K562 (cell line): ENCODE results near the gene ATP9B. TPM values are rescaled to one million over a fixed set of nuclear protein-coding genes. Genes with fewer than 3 reads are reported as not detected.

Source experiments
- ARNT ChIP-seq, 2 experiments: fragments of 450-650 bp; IDR thresholded peaks; 2 replicates each; pipeline ENCODE4 v1.6.1; 2016; ENCODE audit warnings: mild to moderate bottlenecking in 1 of 2
- DPF2 ChIP-seq: fragments of 450-650 bp; IDR thresholded peaks from 2 replicates; pipeline ENCODE4 v1.6.1; 2016
- FUS ChIP-seq: fragments of 200-400 bp; formaldehyde crosslinking; optimal IDR thresholded peaks from 2 replicates; pipeline ENCODE3; 2017; ENCODE audit warnings: low read depth, low read length
- GATAD2A ChIP-seq: fragments of 450-650 bp; IDR thresholded peaks from 2 replicates; pipeline ENCODE4 v1.6.1; 2017
- MECOM ChIP-seq: fragments of 250-450 bp; sonication (Bioruptor Pico); IDR thresholded peaks from 2 replicates; pipeline ENCODE4 v1.8.0; 2022; ENCODE audit warnings: inconsistent platforms
- MTA2 ChIP-seq: fragments of 450-650 bp; IDR thresholded peaks from 2 replicates; pipeline ENCODE4 v1.6.1; 2016; ENCODE audit warnings: low read depth
- PCBP1 ChIP-seq: fragments of 200-400 bp; formaldehyde crosslinking; IDR thresholded peaks from 2 replicates; pipeline ENCODE4 v1.6.1; 2018; ENCODE audit warnings: mild to moderate bottlenecking, low read depth, low read length; ENCODE audit not compliant: poor library complexity, severe bottlenecking
- SRSF1 ChIP-seq: fragments of 200-400 bp; formaldehyde crosslinking; IDR thresholded peaks from 2 replicates; pipeline ENCODE4 v1.6.1; 2017; ENCODE audit warnings: mild to moderate bottlenecking, low read depth, low read length, moderate library complexity
- TAF9B ChIP-seq: fragments of 450-650 bp; IDR thresholded peaks from 2 replicates; pipeline ENCODE4 v1.6.1; 2018; ENCODE audit warnings: mild to moderate bottlenecking; ENCODE audit not compliant: partially characterized antibody
- TSC22D4 ChIP-seq: fragments of 450-650 bp; IDR thresholded peaks from 2 replicates; pipeline ENCODE4 v1.6.1; 2016; ENCODE audit warnings: missing genetic modification characterization, missing biosample characterization, control low read depth
- ZC3H8 ChIP-seq: fragments of 450-650 bp; IDR thresholded peaks from 2 replicates; pipeline ENCODE4 v1.6.1; 2017
- polyA plus RNA-seq, 8 experiments: library from polyadenylated mRNA; depleted of rRNA in 4 of 8; stranded (reverse) in 5 of 8; unstranded in 3 of 8; fragments of >200 nt; fragmentation: Nextera tagmentation in 2 of 8; fragmentation: Illumina TruSeq in 1 of 8; extraction: Ambion mirVana in 2 of 8; extraction: Trizol in 1 of 8; gene quantifications; 2 replicates each; pipeline versions ENCODE4 v1.2.1 to v1.2.3, GENCODE V29; 2011 to 2014; ENCODE audit warnings: inconsistent platforms in 1 of 8, missing spikeins in 1 of 8
- total RNA-seq, 7 experiments: library from RNA; depleted of rRNA in 6 of 7; stranded (reverse); fragments of >200 nt in 6 of 7; fragmentation: Illumina TruSeq in 2 of 7; extraction: Trizol in 2 of 7; gene quantifications; 2 replicates each; pipeline versions ENCODE4 v1.2.1 to v1.2.3, GENCODE V29; 2011 to 2021; ENCODE audit warnings: low replicate concordance in 1 of 7
- TF ChIP-seq, protein P1 (sequence below): fragments of 250-450 bp; sonication (Bioruptor Pico); IDR thresholded peaks from 2 replicates; pipeline ENCODE4 v1.8.0; 2022; ENCODE audit warnings: moderate library complexity, mild to moderate bottlenecking, inconsistent platforms
- TF ChIP-seq, protein P2 (sequence below): fragments of 250-450 bp; sonication (Bioruptor Pico); IDR thresholded peaks from 2 replicates; pipeline ENCODE4 v1.6.1; 2021; ENCODE audit warnings: mild to moderate bottlenecking

ATP9B gene
- total and polyA plus RNA-seq, 9 of the 15 experiments (the other 6 are each of a cell fraction or from before 2014, with no cell fraction given) = 0.66 to 13.2 (median 7.9) TPM

DNA sequence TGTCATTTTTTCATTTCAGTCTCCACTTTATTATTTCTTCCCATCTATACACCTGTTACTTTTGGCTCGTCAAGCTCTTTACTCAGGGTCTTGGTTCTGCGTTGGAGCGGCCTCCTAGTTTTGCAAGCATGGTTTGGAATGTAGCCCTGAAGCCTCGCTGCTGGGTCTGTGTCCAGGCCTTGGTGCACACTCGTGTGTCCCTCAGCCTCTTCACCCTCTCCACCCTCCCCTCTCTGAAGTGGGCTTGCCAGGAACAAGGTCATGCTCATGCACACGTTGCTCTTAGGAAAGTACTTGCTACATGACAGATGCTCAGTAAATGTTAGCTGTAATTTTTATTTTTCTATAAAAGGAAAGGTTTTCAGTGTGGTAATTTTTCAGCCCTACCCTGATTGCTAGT, 147.0 kb downstream of the ATP9B start (continued):
- TF ChIP-seq TSC22D4 (tag) (no peak), SRSF1 (no peak), ARNT (IDR thresholded peaks at IDR 0.05) (no peak), TAF9B (no peak), PCBP1 (no peak), GATAD2A (no peak), ZC3H8 (no peak), FUS (no peak), MECOM (no peak), MTA2 (no peak), DPF2 (no peak)
- TF ChIP-seq, protein P1, sequence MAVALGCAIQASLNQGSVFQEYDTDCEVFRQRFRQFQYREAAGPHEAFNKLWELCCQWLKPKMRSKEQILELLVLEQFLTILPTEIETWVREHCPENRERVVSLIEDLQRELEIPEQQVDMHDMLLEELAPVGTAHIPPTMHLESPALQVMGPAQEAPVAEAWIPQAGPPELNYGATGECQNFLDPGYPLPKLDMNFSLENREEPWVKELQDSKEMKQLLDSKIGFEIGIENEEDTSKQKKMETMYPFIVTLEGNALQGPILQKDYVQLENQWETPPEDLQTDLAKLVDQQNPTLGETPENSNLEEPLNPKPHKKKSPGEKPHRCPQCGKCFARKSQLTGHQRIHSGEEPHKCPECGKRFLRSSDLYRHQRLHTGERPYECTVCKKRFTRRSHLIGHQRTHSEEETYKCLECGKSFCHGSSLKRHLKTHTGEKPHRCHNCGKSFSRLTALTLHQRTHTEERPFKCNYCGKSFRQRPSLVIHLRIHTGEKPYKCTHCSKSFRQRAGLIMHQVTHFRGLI (CRISPR knock-in tag) = no peak
- TF ChIP-seq, protein P2, sequence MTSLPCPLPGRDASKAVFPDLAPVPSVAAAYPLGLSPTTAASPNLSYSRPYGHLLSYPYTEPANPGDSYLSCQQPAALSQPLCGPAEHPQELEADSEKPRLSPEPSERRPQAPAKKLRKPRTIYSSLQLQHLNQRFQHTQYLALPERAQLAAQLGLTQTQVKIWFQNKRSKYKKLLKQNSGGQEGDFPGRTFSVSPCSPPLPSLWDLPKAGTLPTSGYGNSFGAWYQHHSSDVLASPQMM (CRISPR knock-in tag) = no peak
